ENCODE measurements around the gene LMO1. TPM values are rescaled to one million over a fixed set of nuclear protein-coding genes. Genes with fewer than 3 reads are reported as not detected.

LMO1 gene
- polyA plus RNA-seq, 1 of the 3 experiments (the other 2 are of a cell fraction), result 0.12 TPM

GRCh38 chr11:8235925-8236324 is 27.8 kb downstream of the LMO1 start (continued):
- no peak for TF ChIP-seq ZBTB33 (IDR thresholded peaks at IDR 0.05; ENCODE audit: borderline replicate concordance, low read depth)
- no peak for TF ChIP-seq ELF1 (IDR thresholded peaks at IDR 0.05)
- TF ChIP-seq, protein P1, sequence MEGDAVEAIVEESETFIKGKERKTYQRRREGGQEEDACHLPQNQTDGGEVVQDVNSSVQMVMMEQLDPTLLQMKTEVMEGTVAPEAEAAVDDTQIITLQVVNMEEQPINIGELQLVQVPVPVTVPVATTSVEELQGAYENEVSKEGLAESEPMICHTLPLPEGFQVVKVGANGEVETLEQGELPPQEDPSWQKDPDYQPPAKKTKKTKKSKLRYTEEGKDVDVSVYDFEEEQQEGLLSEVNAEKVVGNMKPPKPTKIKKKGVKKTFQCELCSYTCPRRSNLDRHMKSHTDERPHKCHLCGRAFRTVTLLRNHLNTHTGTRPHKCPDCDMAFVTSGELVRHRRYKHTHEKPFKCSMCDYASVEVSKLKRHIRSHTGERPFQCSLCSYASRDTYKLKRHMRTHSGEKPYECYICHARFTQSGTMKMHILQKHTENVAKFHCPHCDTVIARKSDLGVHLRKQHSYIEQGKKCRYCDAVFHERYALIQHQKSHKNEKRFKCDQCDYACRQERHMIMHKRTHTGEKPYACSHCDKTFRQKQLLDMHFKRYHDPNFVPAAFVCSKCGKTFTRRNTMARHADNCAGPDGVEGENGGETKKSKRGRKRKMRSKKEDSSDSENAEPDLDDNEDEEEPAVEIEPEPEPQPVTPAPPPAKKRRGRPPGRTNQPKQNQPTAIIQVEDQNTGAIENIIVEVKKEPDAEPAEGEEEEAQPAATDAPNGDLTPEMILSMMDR (IDR thresholded peaks at IDR 0.05), result no peak
- TF ChIP-seq YY1 (IDR thresholded peaks at IDR 0.05; ENCODE audit: low read depth), result no peak

- peak overlapping the region; percentile 47; the same call in 1 of the 2 replicates for H2AFZ ChIP-seq (ENCODE audit: low read depth)
- ChIA-PET CTCF (interaction anchor here (1.0 to 19.6 kb wide), 8 partner anchors 15 to 228 kb away, joined by 3 to 604 read pairs (median 3); partner anchors contain the start of gene LMO1), POLR2A (interaction anchor here (1.0 to 7.4 kb wide), 5 partner anchors 8 to 49 kb away, joined by 3 to 87 read pairs (median 19); partner anchors contain the start of gene LMO1)
- H3K4me1 ChIP-seq (ENCODE audit: control insufficient read depth in 1 of 2, insufficient read depth in 2 of 2, low read depth in 1 of 2, low read length in 1 of 2), result peaks cover 0 to 92% of the 10 kb centered on the region in 2 experiments; a peak in 2 of 4 replicates
- WGBS (ENCODE audit: low lambda C conversion rate), result 65% methylated on average over 3 of the region's 3 CpGs
- H3K9ac ChIP-seq, result no peak overlapping the region
- no peaks in the 10 kb centered on the region for H4K20me1 ChIP-seq (ENCODE audit: insufficient read depth)
- H3K27ac ChIP-seq (ENCODE audit: low read depth in 2 of 2, low read length in 1 of 2), result peak overlapping the region in 1 of 2 experiments; percentile 96; a peak in 3 of 4 replicates
- H3F3A ChIP-seq (replicated peaks; ENCODE audit: insufficient read depth), result no peaks in the 10 kb centered on the region
- H3K27me3 ChIP-seq (ENCODE audit: insufficient read depth), result no peaks in the 10 kb centered on the region
- no peaks in the 10 kb centered on the region for H3K79me2 ChIP-seq (ENCODE audit: insufficient read depth)
- H3K4me3 ChIP-seq (ENCODE audit: low read depth in 2 of 2, low read length in 1 of 2), result no peak overlapping the region; a peak in 1 of 4 replicates
- 0 out of 2 replicates have a peak, but pooled peaks have one; percentile 1 for TF ChIP-seq FOXJ3 (CRISPR knock-in tag; IDR thresholded peaks at IDR 0.05)
- TF ChIP-seq MXI1 (IDR thresholded peaks at IDR 0.05; ENCODE audit: low read depth, low read length), result no peak
- no peaks in the 10 kb centered on the region for H3K9me2 ChIP-seq
- H3K9me3 ChIP-seq, result no peaks in the 10 kb centered on the region
- DNase-seq, result no peak
- H3K36me3 ChIP-seq (replicated peaks in 1 of 2; ENCODE audit: control insufficient read depth in 1 of 2, insufficient read depth in 2 of 2, low read length in 1 of 2), result no peaks in the 10 kb centered on the region
- no peak overlapping the region for H3K4me2 ChIP-seq
These were observed 28.8 kb downstream of the LMO1 start for GRCh38 chr11:8234910-8235309.

DNA sequence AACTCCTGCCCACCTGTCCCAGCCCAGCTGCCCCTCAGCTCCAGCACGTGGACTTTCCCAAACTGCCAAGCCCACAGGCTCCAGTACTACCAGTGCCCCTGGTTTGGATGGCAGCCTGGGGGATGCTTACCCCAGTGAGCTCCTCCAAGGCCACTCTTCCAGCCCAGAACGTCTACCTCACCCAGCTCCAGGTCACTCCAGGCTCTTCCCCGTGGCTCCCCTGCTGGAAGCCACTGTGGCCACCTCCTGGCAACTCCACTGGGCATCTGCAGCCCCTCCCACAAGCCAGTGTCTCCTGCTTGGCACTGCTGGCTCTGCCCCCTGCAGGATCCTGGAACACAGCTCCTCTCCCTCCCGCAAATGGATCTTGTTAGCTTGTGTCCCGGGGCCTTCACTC is 29.3 kb downstream of the LMO1 start:
- no peaks in the 10 kb centered on the region for H3K9me2 ChIP-seq
- H3K27ac ChIP-seq (ENCODE audit: low read depth in 2 of 2, low read length in 1 of 2), result peak overlapping the region; percentile 21 to 96; a peak in 3 of 4 replicates
- H3K4me1 ChIP-seq (ENCODE audit: control insufficient read depth in 1 of 2, insufficient read depth in 2 of 2, low read depth in 1 of 2, low read length in 1 of 2), result peaks cover 0 to 92% of the 10 kb centered on the region in 2 experiments; a peak in 2 of 4 replicates
- H3K9me3 ChIP-seq, result no peaks in the 10 kb centered on the region
- peak; percentile 72 for DNase-seq
- ChIA-PET POLR2A (interaction anchor here (0.6 to 7.4 kb wide), 7 partner anchors 8 to 225 kb away, joined by 3 to 87 read pairs (median 4); partner anchors contain the start of gene LMO1), CTCF (interaction anchor here (1.0 to 19.6 kb wide), 9 partner anchors 14 to 228 kb away, joined by 3 to 604 read pairs (median 3); partner anchors contain the start of gene LMO1)
- H3K9ac ChIP-seq, result no peak overlapping the region
- peak overlapping the region in 1 of 2 experiments; percentile 0; a peak in 1 of 4 replicates for H3K4me3 ChIP-seq (ENCODE audit: low read depth in 2 of 2, low read length in 1 of 2)
- TF ChIP-seq SMC3 (IDR thresholded peaks at IDR 0.05; ENCODE audit: low read depth, low read length) (peak; percentile 46; the same call in 1 of the 2 replicates), MXI1 (IDR thresholded peaks at IDR 0.05; ENCODE audit: low read depth, low read length) (peak; percentile 70), GABPA (IDR thresholded peaks at IDR 0.05; ENCODE audit: low read depth) (no peak), RAD21 (IDR thresholded peaks at IDR 0.05; ENCODE audit: low read length) (peak; percentile 50), JUND (IDR thresholded peaks at IDR 0.05) (no peak), FOXJ3 (CRISPR knock-in tag; IDR thresholded peaks at IDR 0.05) (0 out of 2 replicates have a peak, but pooled peaks have one; percentile 26), RFX5 (IDR thresholded peaks at IDR 0.05; ENCODE audit: low read length) (no peak), RCOR1 (IDR thresholded peaks at IDR 0.05; ENCODE audit: low read length) (peak; percentile 43; the same call in 1 of the 2 replicates), TEAD4 (IDR thresholded peaks at IDR 0.05; ENCODE audit: borderline replicate concordance, insufficient read depth) (no peak)
- TF ChIP-seq, protein P1 (IDR thresholded peaks at IDR 0.05), result peak; percentile 40
- H3F3A ChIP-seq (replicated peaks; ENCODE audit: insufficient read depth), result no peaks in the 10 kb centered on the region
- H3K27me3 ChIP-seq (ENCODE audit: insufficient read depth), result no peaks in the 10 kb centered on the region
- no peaks in the 10 kb centered on the region for H4K20me1 ChIP-seq (ENCODE audit: insufficient read depth)
- H3K4me2 ChIP-seq, result peak overlapping the region; percentile 64
- no peaks in the 10 kb centered on the region for H3K36me3 ChIP-seq (replicated peaks in 1 of 2; ENCODE audit: control insufficient read depth in 1 of 2, insufficient read depth in 2 of 2, low read length in 1 of 2)
- H2AFZ ChIP-seq (ENCODE audit: low read depth), result peak overlapping the region; percentile 47; the same call in 1 of the 2 replicates
- WGBS (ENCODE audit: low lambda C conversion rate), result 0% methylated on average over 5 of the region's 5 CpGs
- H3K79me2 ChIP-seq (ENCODE audit: insufficient read depth), result no peaks in the 10 kb centered on the region
